Liver (tissue), 3 donors: ENCODE measurements around the gene GPC3.

Experiments used
- CTCF ChIP-seq: fragments of 150-350 bp; IDR thresholded peaks from 2 replicates; pipeline ENCODE4 v1.5.1; 2017; ENCODE audit warnings: improper control_type of control experiment, low read depth, low read length; ENCODE audit not compliant: missing input control
- GABPA ChIP-seq, 2 donors: IDR thresholded peaks in 1 of 2; conservative IDR thresholded peaks in 1 of 2; 2 replicates each; pipeline ENCODE4 v1.6.1; 2016; ENCODE audit warnings: antibody characterized with exemption in 2 of 2, mild to moderate bottlenecking in 1 of 2, moderate library complexity in 1 of 2
- REST ChIP-seq: IDR thresholded peaks from 2 replicates; pipeline ENCODE4 v1.6.1; 2016; ENCODE audit warnings: antibody characterized with exemption, mild to moderate bottlenecking
- RXRA ChIP-seq, 2 donors: IDR thresholded peaks; 2 replicates each; pipeline ENCODE4 v1.6.1; 2017 to 2018; ENCODE audit warnings: antibody characterized with exemption in 2 of 2, mild to moderate bottlenecking in 1 of 2
- SP1 ChIP-seq: IDR thresholded peaks from 2 replicates; pipeline ENCODE4 v1.6.1; 2018; ENCODE audit warnings: antibody characterized with exemption, mild to moderate bottlenecking
- YY1 ChIP-seq: IDR thresholded peaks from 2 replicates; pipeline ENCODE4 v1.6.1; 2016; ENCODE audit warnings: antibody characterized with exemption, mild to moderate bottlenecking
- TF ChIP-seq, protein P1 (sequence below): IDR thresholded peaks from 2 replicates; pipeline ENCODE4 v1.6.1; 2016; ENCODE audit warnings: antibody characterized with exemption
- TF ChIP-seq, protein P2 (sequence below): IDR thresholded peaks from 2 replicates; pipeline ENCODE4 v1.6.1; 2016; ENCODE audit warnings: antibody characterized with exemption
- TF ChIP-seq, protein P3 (sequence below): IDR thresholded peaks from 2 replicates; pipeline ENCODE4 v1.6.1; 2016; ENCODE audit warnings: antibody characterized with exemption
- donor health status: healthy.
- donor health status: healthy.

DNA sequence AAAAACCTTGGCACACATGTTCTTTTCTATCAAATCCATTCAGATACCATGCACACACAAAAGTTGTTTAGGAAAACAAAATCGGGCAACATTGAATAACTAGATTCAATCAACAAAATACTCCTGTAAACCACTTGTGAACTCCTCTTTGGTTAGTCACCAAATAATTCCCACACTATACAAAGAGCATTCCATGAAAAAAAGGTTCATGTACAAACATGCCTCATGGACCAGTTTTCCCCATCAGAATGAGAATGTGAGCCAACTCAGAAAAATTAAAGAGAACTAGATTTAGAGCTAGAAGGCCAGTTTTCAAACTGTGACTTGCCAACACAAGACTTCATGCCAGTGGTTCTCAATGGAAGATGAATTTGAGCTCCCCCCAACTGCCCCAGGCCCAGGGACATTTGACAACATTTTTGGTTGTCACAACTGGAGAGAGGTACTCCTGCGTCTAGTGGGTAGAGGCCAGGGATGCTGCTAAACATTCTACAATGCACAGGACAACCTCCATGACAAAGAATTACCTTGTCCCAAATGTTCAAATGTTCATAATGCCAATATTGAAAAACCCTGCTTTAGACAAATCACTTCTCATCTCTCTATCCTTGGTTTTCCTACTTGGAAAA is 55.4 kb downstream of the GPC3 start:
- TF ChIP-seq CTCF (no peak), YY1 (no peak), RXRA (IDR thresholded peaks at IDR 0.05) (no peak), GABPA (IDR thresholded peaks at IDR 0.05 in 1 of 2, conservative IDR thresholded peaks at IDR 0.05 in 1 of 2) (no peak), SP1 (no peak), REST (no peak)
- TF ChIP-seq, protein P1, sequence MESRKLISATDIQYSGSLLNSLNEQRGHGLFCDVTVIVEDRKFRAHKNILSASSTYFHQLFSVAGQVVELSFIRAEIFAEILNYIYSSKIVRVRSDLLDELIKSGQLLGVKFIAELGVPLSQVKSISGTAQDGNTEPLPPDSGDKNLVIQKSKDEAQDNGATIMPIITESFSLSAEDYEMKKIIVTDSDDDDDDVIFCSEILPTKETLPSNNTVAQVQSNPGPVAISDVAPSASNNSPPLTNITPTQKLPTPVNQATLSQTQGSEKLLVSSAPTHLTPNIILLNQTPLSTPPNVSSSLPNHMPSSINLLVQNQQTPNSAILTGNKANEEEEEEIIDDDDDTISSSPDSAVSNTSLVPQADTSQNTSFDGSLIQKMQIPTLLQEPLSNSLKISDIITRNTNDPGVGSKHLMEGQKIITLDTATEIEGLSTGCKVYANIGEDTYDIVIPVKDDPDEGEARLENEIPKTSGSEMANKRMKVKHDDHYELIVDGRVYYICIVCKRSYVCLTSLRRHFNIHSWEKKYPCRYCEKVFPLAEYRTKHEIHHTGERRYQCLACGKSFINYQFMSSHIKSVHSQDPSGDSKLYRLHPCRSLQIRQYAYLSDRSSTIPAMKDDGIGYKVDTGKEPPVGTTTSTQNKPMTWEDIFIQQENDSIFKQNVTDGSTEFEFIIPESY: no peak
- TF ChIP-seq, protein P2, sequence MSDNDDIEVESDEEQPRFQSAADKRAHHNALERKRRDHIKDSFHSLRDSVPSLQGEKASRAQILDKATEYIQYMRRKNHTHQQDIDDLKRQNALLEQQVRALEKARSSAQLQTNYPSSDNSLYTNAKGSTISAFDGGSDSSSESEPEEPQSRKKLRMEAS: no peak
- TF ChIP-seq, protein P3, sequence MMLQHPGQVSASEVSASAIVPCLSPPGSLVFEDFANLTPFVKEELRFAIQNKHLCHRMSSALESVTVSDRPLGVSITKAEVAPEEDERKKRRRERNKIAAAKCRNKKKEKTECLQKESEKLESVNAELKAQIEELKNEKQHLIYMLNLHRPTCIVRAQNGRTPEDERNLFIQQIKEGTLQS: no peak
